ENCODE data around the gene PARM1. TPM values are rescaled to one million over a fixed set of nuclear protein-coding genes. Genes with fewer than 3 reads are reported as not detected.

Gene PARM1
- total RNA-seq, 1 donor from 2014 or later = 1.6 TPM

DNA sequence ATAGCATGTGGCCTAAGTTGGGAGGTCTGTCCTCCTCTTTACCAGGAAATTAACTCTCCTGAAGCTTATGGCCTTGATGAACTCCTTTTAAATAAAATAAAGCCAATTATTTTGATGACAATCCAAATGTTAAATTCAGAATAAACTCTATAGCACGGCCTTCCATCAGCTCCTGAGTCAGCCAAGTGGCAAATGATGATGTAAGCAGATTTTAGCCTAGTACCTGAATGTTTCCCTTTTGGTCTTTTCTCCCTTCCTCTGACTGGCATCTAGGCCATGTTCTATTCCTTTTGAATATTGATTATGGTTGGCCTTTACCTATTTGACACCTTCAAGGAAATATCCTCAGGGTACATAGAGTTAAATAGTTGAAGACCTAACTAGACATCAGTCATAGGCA is 76.2 kb downstream of the PARM1 start:
- H3K27me3 ChIP-seq = no peaks in the 10 kb centered on the region
- no peaks in the 10 kb centered on the region for H3F3A ChIP-seq (ENCODE audit: low read depth)
- no peaks in the 10 kb centered on the region for H3K36me3 ChIP-seq
- TF ChIP-seq, protein P1, sequence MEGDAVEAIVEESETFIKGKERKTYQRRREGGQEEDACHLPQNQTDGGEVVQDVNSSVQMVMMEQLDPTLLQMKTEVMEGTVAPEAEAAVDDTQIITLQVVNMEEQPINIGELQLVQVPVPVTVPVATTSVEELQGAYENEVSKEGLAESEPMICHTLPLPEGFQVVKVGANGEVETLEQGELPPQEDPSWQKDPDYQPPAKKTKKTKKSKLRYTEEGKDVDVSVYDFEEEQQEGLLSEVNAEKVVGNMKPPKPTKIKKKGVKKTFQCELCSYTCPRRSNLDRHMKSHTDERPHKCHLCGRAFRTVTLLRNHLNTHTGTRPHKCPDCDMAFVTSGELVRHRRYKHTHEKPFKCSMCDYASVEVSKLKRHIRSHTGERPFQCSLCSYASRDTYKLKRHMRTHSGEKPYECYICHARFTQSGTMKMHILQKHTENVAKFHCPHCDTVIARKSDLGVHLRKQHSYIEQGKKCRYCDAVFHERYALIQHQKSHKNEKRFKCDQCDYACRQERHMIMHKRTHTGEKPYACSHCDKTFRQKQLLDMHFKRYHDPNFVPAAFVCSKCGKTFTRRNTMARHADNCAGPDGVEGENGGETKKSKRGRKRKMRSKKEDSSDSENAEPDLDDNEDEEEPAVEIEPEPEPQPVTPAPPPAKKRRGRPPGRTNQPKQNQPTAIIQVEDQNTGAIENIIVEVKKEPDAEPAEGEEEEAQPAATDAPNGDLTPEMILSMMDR (IDR thresholded peaks at IDR 0.05) = no peak
- TF ChIP-seq EZH2 (IDR thresholded peaks at IDR 0.05) = no peak
- no peak for TF ChIP-seq EZH2phosphoT487 (IDR thresholded peaks at IDR 0.05)
- no peaks in the 10 kb centered on the region for H3K79me2 ChIP-seq (ENCODE audit: low read depth)
- no peak overlapping the region for H3K9ac ChIP-seq
- H3K27me3 Mint-ChIP-seq (ENCODE audit: insufficient read depth, low read depth) = peaks cover 5% of the 10 kb centered on the region
- DNase-seq (ENCODE audit: low spot score) = no peak
- H3K27ac Mint-ChIP-seq = no peak overlapping the region
- no peaks in the 10 kb centered on the region for H3K4me1 ChIP-seq
- H3K27ac ChIP-seq = no peak overlapping the region
- H3K9me3 ChIP-seq (ENCODE audit: low read depth) = no peaks in the 10 kb centered on the region
- H4K20me1 ChIP-seq (ENCODE audit: low read depth) = no peaks in the 10 kb centered on the region
- H3K9me3 Mint-ChIP-seq = peaks cover 17% of the 10 kb centered on the region
- no peak overlapping the region for H3K4me2 ChIP-seq
- no peak overlapping the region for H3K4me3 Mint-ChIP-seq
- H2AFZ ChIP-seq (replicated peaks) = no peak overlapping the region
- peaks cover 33% of the 10 kb centered on the region for H3K36me3 Mint-ChIP-seq
- no peak overlapping the region for H3K4me3 ChIP-seq
- H3K4me1 Mint-ChIP-seq = no peaks in the 10 kb centered on the region

DNA sequence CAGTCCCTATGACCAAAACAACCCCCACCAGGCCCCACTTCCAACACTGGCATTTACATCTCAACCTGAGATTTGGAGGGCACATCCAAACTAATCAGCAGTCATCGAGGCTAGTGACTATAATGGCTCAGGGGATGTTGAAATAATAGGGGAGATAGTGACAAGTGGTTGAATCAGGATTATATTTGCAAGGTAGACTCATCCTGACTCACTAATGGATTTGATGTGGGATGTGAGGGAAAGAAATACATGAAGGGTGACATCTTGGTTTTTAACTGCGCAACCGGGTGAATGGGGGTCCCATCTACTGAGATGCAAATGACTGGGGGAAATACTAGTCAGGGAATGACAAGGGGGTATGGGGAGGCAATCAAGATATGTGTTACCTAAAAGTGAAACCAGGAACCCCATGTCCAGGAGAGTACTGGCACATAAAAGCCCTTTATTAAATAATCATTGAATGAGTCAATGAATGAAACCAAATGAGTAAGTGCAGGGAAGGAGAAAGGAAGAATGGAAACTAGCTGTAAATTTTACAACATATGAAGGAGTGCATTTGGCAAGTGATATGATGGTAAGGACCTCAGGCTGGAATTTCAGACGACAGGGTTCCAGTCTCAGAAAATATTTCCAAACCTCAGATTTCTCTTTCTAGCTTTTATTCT is 78.3 kb downstream of the PARM1 start:
- Histone ChIP-seq H3K9ac (no peak overlapping the region), H3K27ac (no peak overlapping the region), H3K79me2 (ENCODE audit: low read depth) (no peaks in the 10 kb centered on the region), H3K9me3 (ENCODE audit: low read depth) (no peaks in the 10 kb centered on the region), H4K20me1 (ENCODE audit: low read depth) (no peaks in the 10 kb centered on the region), H3K4me1 (no peaks in the 10 kb centered on the region), H3K4me2 (no peak overlapping the region), H3F3A (ENCODE audit: low read depth) (no peaks in the 10 kb centered on the region), H3K36me3 (no peaks in the 10 kb centered on the region), H2AFZ (replicated peaks) (no peak overlapping the region), H3K27me3 (no peaks in the 10 kb centered on the region), H3K4me3 (no peak overlapping the region)
- Mint-ChIP-seq H3K4me1 (no peaks in the 10 kb centered on the region), H3K9me3 (peaks cover 14% of the 10 kb centered on the region), H3K4me3 (no peak overlapping the region), H3K27ac (no peak overlapping the region), H3K27me3 (ENCODE audit: insufficient read depth, low read depth) (peaks cover 7% of the 10 kb centered on the region), H3K36me3 (peaks cover 38% of the 10 kb centered on the region)
- no peak for DNase-seq (ENCODE audit: low spot score)
- TF ChIP-seq, protein P1 (IDR thresholded peaks at IDR 0.05) = no peak
- no peak for TF ChIP-seq EZH2phosphoT487 (IDR thresholded peaks at IDR 0.05)
- no peak for TF ChIP-seq EZH2 (IDR thresholded peaks at IDR 0.05)

DNA sequence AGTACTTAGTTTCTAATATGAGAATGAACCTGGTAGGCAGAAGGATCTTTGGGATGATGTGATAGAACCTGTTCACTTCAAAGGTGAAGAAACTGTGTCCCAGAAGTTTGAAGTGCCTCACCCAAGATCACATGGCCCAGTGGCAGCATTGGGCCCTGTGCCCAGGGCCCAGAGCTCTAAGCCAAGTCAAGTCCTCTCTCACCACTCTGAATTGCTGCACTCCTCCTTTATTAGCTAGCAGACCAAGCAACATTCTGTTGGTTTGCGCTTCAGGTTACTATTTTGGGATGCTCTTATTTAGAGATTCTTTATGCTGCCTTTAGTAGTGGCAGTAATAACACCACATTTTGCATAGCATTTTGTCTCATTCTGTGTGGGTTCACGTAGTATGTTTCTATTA is 82.7 kb downstream of the PARM1 start:
- H3K4me2 ChIP-seq = no peak overlapping the region
- no peaks in the 10 kb centered on the region for H3K27me3 ChIP-seq
- Mint-ChIP-seq H3K4me1 (no peaks in the 10 kb centered on the region), H3K27ac (no peak overlapping the region), H3K27me3 (ENCODE audit: insufficient read depth, low read depth) (peaks cover 7% of the 10 kb centered on the region), H3K4me3 (no peak overlapping the region), H3K36me3 (peaks cover 38% of the 10 kb centered on the region), H3K9me3 (no peaks in the 10 kb centered on the region)
- H3K9ac ChIP-seq = no peak overlapping the region
- TF ChIP-seq, protein P1 (IDR thresholded peaks at IDR 0.05) = no peak
- no peak for TF ChIP-seq EZH2phosphoT487 (IDR thresholded peaks at IDR 0.05)
- no peak for TF ChIP-seq EZH2 (IDR thresholded peaks at IDR 0.05)
- H2AFZ ChIP-seq (replicated peaks) = no peak overlapping the region
- H3F3A ChIP-seq (ENCODE audit: low read depth) = no peaks in the 10 kb centered on the region
- H3K4me3 ChIP-seq = no peak overlapping the region
- H3K27ac ChIP-seq = no peak overlapping the region
- no peaks in the 10 kb centered on the region for H3K9me3 ChIP-seq (ENCODE audit: low read depth)
- DNase-seq (ENCODE audit: low spot score) = no peak
- H4K20me1 ChIP-seq (ENCODE audit: low read depth) = no peaks in the 10 kb centered on the region
- no peaks in the 10 kb centered on the region for H3K36me3 ChIP-seq
- H3K4me1 ChIP-seq = no peaks in the 10 kb centered on the region
- no peaks in the 10 kb centered on the region for H3K79me2 ChIP-seq (ENCODE audit: low read depth)
